ENCODE data around the gene CELSR1.

CELSR1 gene

GRCh38 chr22:46515208-46516111 lies 22.0 kb downstream of the CELSR1 start:
- no peaks in the 10 kb centered on the region for H3K36me3 Mint-ChIP-seq (ENCODE audit: low read depth)
- H3K9me3 Mint-ChIP-seq: no peaks in the 10 kb centered on the region
- H3K4me3 Mint-ChIP-seq: no peak overlapping the region
- H3K27ac Mint-ChIP-seq: no peak overlapping the region
- peaks cover 18% of the 10 kb centered on the region for H3K4me1 Mint-ChIP-seq
- DNase-seq: no peak
- H3K27me3 Mint-ChIP-seq (ENCODE audit: low read depth, poor library complexity): peaks cover 5% of the 10 kb centered on the region
- TF ChIP-seq CTCF (IDR thresholded peaks at IDR 0.05): no peak

DNA sequence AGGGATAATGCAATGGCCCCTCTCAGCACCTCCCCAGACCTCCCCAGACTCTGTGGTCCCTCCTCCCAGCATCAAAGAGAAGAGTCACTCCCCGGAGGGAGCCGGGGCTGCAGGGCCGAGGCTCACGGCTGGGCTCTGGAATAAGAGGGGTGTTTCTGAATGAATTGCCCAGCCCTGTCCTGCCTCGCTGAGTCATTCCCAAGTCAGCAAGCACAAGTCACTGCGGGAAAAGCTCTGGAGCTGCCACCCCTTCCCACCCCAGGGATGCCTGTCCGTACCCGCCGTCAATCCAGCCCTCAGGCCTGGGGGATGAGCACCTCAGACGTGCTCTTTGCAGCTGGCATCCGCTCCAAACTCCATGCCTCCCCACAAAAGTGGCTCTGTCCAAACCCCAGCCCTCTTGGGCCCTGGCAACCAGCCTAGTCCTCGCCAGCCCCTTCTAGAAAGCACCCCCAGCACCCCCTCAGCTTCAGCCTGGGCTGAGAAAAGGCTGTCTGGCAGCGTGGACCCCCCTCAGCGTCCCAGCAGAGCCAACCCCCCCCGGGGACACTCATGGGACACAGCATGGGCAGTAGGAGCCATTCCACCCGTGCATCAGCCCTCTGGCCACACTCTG lies 22.7 kb downstream of the CELSR1 start:
- H3K27ac Mint-ChIP-seq: no peak overlapping the region
- H3K9me3 Mint-ChIP-seq: no peaks in the 10 kb centered on the region
- TF ChIP-seq CTCF (IDR thresholded peaks at IDR 0.05): no peak
- H3K36me3 Mint-ChIP-seq (ENCODE audit: low read depth): no peaks in the 10 kb centered on the region
- peaks cover 3% of the 10 kb centered on the region for H3K27me3 Mint-ChIP-seq (ENCODE audit: low read depth, poor library complexity)
- H3K4me3 Mint-ChIP-seq: no peak overlapping the region
- no peak for DNase-seq
- H3K4me1 Mint-ChIP-seq: peaks cover 26% of the 10 kb centered on the region

- Mint-ChIP-seq H3K27ac (no peak overlapping the region), H3K36me3 (ENCODE audit: low read depth) (no peaks in the 10 kb centered on the region), H3K9me3 (no peaks in the 10 kb centered on the region), H3K4me1 (peaks cover 27% of the 10 kb centered on the region), H3K27me3 (ENCODE audit: low read depth, poor library complexity) (peaks cover 3% of the 10 kb centered on the region), H3K4me3 (no peak overlapping the region)
- no peak for DNase-seq
- no peak for TF ChIP-seq CTCF (IDR thresholded peaks at IDR 0.05)
These were observed 23.4 kb downstream of the CELSR1 start for GRCh38 chr22:46513908-46514550.

DNA sequence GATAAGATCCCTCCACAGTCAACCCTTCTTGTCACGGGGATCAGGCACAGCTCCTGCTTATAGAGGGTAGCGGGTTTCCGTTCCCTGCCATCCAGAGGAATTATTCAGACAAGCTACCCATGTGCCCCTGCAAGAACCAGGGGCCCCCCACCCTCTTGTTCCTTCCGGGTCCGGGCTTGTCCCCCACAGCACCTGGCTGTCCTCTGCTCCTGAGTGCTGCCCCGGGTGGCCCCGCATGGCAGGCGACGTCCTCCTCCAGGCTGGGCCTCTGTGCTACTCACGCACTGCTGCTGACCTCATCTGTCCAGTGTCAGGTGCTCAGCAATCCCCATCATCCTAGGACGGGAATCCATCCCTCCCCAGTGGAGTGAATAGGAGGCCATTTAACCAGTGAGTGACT lies 24.7 kb downstream of the CELSR1 start:
- no peak for TF ChIP-seq CTCF (IDR thresholded peaks at IDR 0.05)
- H3K4me3 Mint-ChIP-seq: no peak overlapping the region
- peaks cover 33% of the 10 kb centered on the region for H3K4me1 Mint-ChIP-seq
- H3K9me3 Mint-ChIP-seq: no peaks in the 10 kb centered on the region
- peaks cover 3% of the 10 kb centered on the region for H3K27me3 Mint-ChIP-seq (ENCODE audit: low read depth, poor library complexity)
- DNase-seq: no peak
- no peak overlapping the region for H3K27ac Mint-ChIP-seq
- no peaks in the 10 kb centered on the region for H3K36me3 Mint-ChIP-seq (ENCODE audit: low read depth)

DNA sequence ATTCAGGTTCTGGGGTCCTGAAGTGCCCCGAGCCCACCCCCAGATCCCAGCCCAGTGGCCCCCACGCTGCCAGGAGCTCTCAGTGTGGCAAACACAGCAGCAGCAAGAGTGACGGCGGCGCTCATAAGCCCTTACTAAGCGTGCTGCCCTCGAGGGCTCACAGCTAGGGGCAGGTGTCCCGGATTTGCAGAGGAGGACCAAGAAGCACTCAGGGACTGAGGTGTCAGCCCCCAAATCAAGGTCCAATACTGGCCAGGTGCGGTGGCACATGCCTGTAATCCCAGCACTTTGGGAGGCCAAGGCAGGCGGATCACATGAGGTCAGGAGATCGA lies 25.4 kb downstream of the CELSR1 start:
- Mint-ChIP-seq H3K27ac (no peak overlapping the region), H3K9me3 (no peaks in the 10 kb centered on the region), H3K4me1 (peaks cover 36% of the 10 kb centered on the region), H3K36me3 (ENCODE audit: low read depth) (no peaks in the 10 kb centered on the region), H3K27me3 (ENCODE audit: low read depth, poor library complexity) (peaks cover 3% of the 10 kb centered on the region), H3K4me3 (no peak overlapping the region)
- TF ChIP-seq CTCF (IDR thresholded peaks at IDR 0.05): no peak
- no peak for DNase-seq
